MG63 (cell line): Measurements from ENCODE around the gene PURA. TPM values are rescaled to one million over a fixed set of nuclear protein-coding genes. Genes with fewer than 3 reads are reported as not detected.

Experiments used
- DNase-seq: peaks from one replicate; pipeline ENCODE4 v3.0.0-alpha.2; 2020
- H3K27me3 ChIP-seq: fragments of 250-450 bp; sonication (Bioruptor Pico); 2 replicates; pipeline ENCODE4 v1.5.1; 2020; ENCODE audit warnings: mild to moderate bottlenecking, moderate library complexity
- H3K36me3 ChIP-seq: fragments of 250-450 bp; sonication (Bioruptor Pico); 2 replicates; pipeline ENCODE4 v1.5.1; 2020; ENCODE audit warnings: mild to moderate bottlenecking, moderate library complexity
- H3K4me3 ChIP-seq: fragments of 250-450 bp; sonication (Bioruptor Pico); 2 replicates; pipeline ENCODE4 v1.5.1; 2020; ENCODE audit warnings: mild to moderate bottlenecking, moderate library complexity
- H3K9me3 ChIP-seq: fragments of 250-450 bp; sonication (Bioruptor Pico); 2 replicates; pipeline ENCODE4 v1.5.1; 2020; ENCODE audit warnings: mild to moderate bottlenecking, moderate library complexity
- total RNA-seq: library from RNA; depleted of rRNA; stranded (reverse); fragments of >200 nt; shearing (Covaris generic); gene quantifications from 2 replicates; pipeline ENCODE4 v1.2.3, GENCODE V29; 2014; ENCODE audit warnings: low replicate concordance; rRNA removed

PURA gene
- total RNA-seq: 6.9 and 15.8 TPM in 2 replicates

GRCh38 chr5:140113699-140114263 lies at the start of gene PURA:
TSS of gene PURA (plus strand) at chr5:140114109. CDS start at chr5:140114182, 73 bp downstream.
- Histone ChIP-seq H3K9me3 (no peaks in the 10 kb centered on the region), H3K27me3 (no peaks in the 10 kb centered on the region), H3K36me3 (peaks cover 14% of the 10 kb centered on the region; the same call in 1 of the 2 replicates), H3K4me3 (peak within 1 kb of the TSS; percentile 71)
- DNase-seq: peak; percentile 98

- H3K9me3 ChIP-seq: no peaks in the 10 kb centered on the region
- peak; percentile 19 for DNase-seq
- H3K36me3 ChIP-seq: no peaks in the 10 kb centered on the region
- H3K27me3 ChIP-seq: no peaks in the 10 kb centered on the region
- H3K4me3 ChIP-seq: no peak overlapping the region
Observed at GRCh38 chr5:140072812-140073211, 41.1 kb upstream of the PURA start.

- no peaks in the 10 kb centered on the region for H3K9me3 ChIP-seq
- no peak overlapping the region for H3K4me3 ChIP-seq
- DNase-seq: no peak
- H3K27me3 ChIP-seq: no peaks in the 10 kb centered on the region
- no peaks in the 10 kb centered on the region for H3K36me3 ChIP-seq
Observed at GRCh38 chr5:140073296-140073695, 40.6 kb upstream of the PURA start.

GRCh38 chr5:140075371-140075770 lies 38.5 kb upstream of the PURA start:
- H3K4me3 ChIP-seq: no peak overlapping the region
- H3K36me3 ChIP-seq: no peaks in the 10 kb centered on the region
- peak; percentile 9 for DNase-seq
- no peaks in the 10 kb centered on the region; the same call in 1 of the 2 replicates for H3K27me3 ChIP-seq
- H3K9me3 ChIP-seq: no peaks in the 10 kb centered on the region

- DNase-seq: no peak
- Histone ChIP-seq H3K9me3 (no peaks in the 10 kb centered on the region), H3K27me3 (no peaks in the 10 kb centered on the region; the same call in 1 of the 2 replicates)
Observed at GRCh38 chr5:140076142-140076541, 37.8 kb upstream of the PURA start.

GRCh38 chr5:140076788-140077187 lies 37.1 kb upstream of the PURA start:
- no peaks in the 10 kb centered on the region for H3K9me3 ChIP-seq
- H3K36me3 ChIP-seq: no peaks in the 10 kb centered on the region
- H3K27me3 ChIP-seq: peaks cover under 1% of the 10 kb centered on the region; the same call in 1 of the 2 replicates
- no peak overlapping the region for H3K4me3 ChIP-seq
- DNase-seq: no peak

More at GRCh38 chr5:140076142-140076541, 37.8 kb upstream of the PURA start:
- no peaks in the 10 kb centered on the region for H3K36me3 ChIP-seq
- no peak overlapping the region for H3K4me3 ChIP-seq

- no peak for DNase-seq
- Histone ChIP-seq H3K36me3 (no peaks in the 10 kb centered on the region), H3K9me3 (no peaks in the 10 kb centered on the region), H3K27me3 (peaks cover 40% of the 10 kb centered on the region), H3K4me3 (no peak overlapping the region)
Observed at GRCh38 chr5:140083120-140083519, 30.8 kb upstream of the PURA start.

GRCh38 chr5:140083650-140084049 lies 30.3 kb upstream of the PURA start:
- no peaks in the 10 kb centered on the region for H3K9me3 ChIP-seq
- no peak for DNase-seq
- no peak overlapping the region for H3K4me3 ChIP-seq
- H3K36me3 ChIP-seq: no peaks in the 10 kb centered on the region
- peaks cover 40% of the 10 kb centered on the region for H3K27me3 ChIP-seq

- H3K27me3 ChIP-seq: peaks cover 40% of the 10 kb centered on the region
- DNase-seq: no peak
- H3K36me3 ChIP-seq: no peaks in the 10 kb centered on the region
- H3K4me3 ChIP-seq: no peak overlapping the region
- H3K9me3 ChIP-seq: peaks cover 4% of the 10 kb centered on the region
Observed at GRCh38 chr5:140084541-140084940, 29.4 kb upstream of the PURA start.

GRCh38 chr5:140090251-140090650 lies 23.7 kb upstream of the PURA start:
- Histone ChIP-seq H3K36me3 (no peaks in the 10 kb centered on the region), H3K4me3 (no peak overlapping the region), H3K27me3 (peaks cover 15% of the 10 kb centered on the region), H3K9me3 (peaks cover 16% of the 10 kb centered on the region)
- no peak for DNase-seq

GRCh38 chr5:140093179-140093578 lies 20.7 kb upstream of the PURA start:
- Histone ChIP-seq H3K9me3 (peaks cover 16% of the 10 kb centered on the region), H3K4me3 (no peak overlapping the region), H3K27me3 (no peaks in the 10 kb centered on the region), H3K36me3 (no peaks in the 10 kb centered on the region)
- no peak for DNase-seq

GRCh38 chr5:140093866-140094265 lies 20.0 kb upstream of the PURA start:
- Histone ChIP-seq H3K4me3 (no peak overlapping the region), H3K9me3 (peaks cover 16% of the 10 kb centered on the region), H3K27me3 (no peaks in the 10 kb centered on the region), H3K36me3 (no peaks in the 10 kb centered on the region)
- no peak for DNase-seq

GRCh38 chr5:140094889-140095288 lies 19.0 kb upstream of the PURA start:
- peaks cover 10% of the 10 kb centered on the region for H3K9me3 ChIP-seq
- DNase-seq: no peak
- H3K36me3 ChIP-seq: no peaks in the 10 kb centered on the region
- H3K27me3 ChIP-seq: 0 out of 2 replicates have a peak, but pooled peaks cover under 1% of the 10 kb centered on the region
- no peak overlapping the region for H3K4me3 ChIP-seq

- no peaks in the 10 kb centered on the region for H3K9me3 ChIP-seq
- peaks cover 5% of the 10 kb centered on the region; the same call in 1 of the 2 replicates for H3K27me3 ChIP-seq
- no peak for DNase-seq
- no peaks in the 10 kb centered on the region for H3K36me3 ChIP-seq
- no peak overlapping the region for H3K4me3 ChIP-seq
Observed at GRCh38 chr5:140101179-140101578, 12.7 kb upstream of the PURA start.

- Histone ChIP-seq H3K9me3 (no peaks in the 10 kb centered on the region), H3K27me3 (peaks cover 5% of the 10 kb centered on the region; the same call in 1 of the 2 replicates), H3K4me3 (no peak overlapping the region), H3K36me3 (no peaks in the 10 kb centered on the region)
- no peak for DNase-seq
Observed at GRCh38 chr5:140103154-140103553, 10.8 kb upstream of the PURA start.

GRCh38 chr5:140104100-140104499 lies 9.8 kb upstream of the PURA start:
- Histone ChIP-seq H3K27me3 (peaks cover 5% of the 10 kb centered on the region; the same call in 1 of the 2 replicates), H3K9me3 (no peaks in the 10 kb centered on the region), H3K36me3 (no peaks in the 10 kb centered on the region), H3K4me3 (no peak overlapping the region)
- no peak for DNase-seq

- DNase-seq: no peak
- H3K9me3 ChIP-seq: no peaks in the 10 kb centered on the region
- no peak overlapping the region for H3K4me3 ChIP-seq
- no peaks in the 10 kb centered on the region for H3K27me3 ChIP-seq
- H3K36me3 ChIP-seq: no peaks in the 10 kb centered on the region
Observed at GRCh38 chr5:140106101-140106500, 7.8 kb upstream of the PURA start.

GRCh38 chr5:140106805-140107311 lies 7.1 kb upstream of the PURA start:
- Histone ChIP-seq H3K4me3 (peak overlapping the region; percentile 69), H3K36me3 (no peaks in the 10 kb centered on the region), H3K27me3 (no peaks in the 10 kb centered on the region), H3K9me3 (no peaks in the 10 kb centered on the region)
- DNase-seq: no peak
